ENCODE results near the gene DCAF4.
"Not testable (repeated sequence)": the region's sequence is repeated elsewhere in the genome, so short reads cannot be mapped to it uniquely, and the experiment has no call there.

The DCAF4 gene

DNA sequence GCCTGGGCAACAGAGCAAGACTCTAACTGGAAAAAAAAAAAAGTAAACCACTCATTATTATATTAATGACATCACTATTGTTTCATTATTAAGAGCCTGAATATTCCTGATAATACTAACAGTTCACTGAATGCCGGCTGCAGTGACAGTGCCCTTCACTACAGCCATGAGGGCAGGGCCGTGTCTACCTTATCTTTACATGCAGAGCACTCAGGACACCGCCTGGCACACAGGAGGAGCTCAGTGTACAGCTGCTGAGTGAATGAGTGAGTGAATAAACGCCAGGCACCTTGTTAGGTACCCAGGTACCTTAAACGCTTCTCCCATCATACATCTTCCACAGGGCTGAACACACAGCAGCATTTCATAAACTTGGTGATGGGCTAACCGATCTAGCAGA lies 77.4 kb downstream of the DCAF4 start:
- no peak overlapping the region for H3K18ac ChIP-seq (ENCODE audit: low read length)
- H2AK5ac ChIP-seq (ENCODE audit: low read length), result no peak overlapping the region
- H3K4me1 ChIP-seq (ENCODE audit: control insufficient read depth in 1 of 2, insufficient read depth in 2 of 2, low read length in 2 of 2), result no peaks in the 10 kb centered on the region
- no peak overlapping the region for H3K9ac ChIP-seq (ENCODE audit: low read length)
- peaks cover 5 to 12% of the 10 kb centered on the region in 2 experiments for H3K36me3 ChIP-seq (ENCODE audit: control insufficient read depth in 1 of 2, insufficient read depth in 2 of 2, low read length in 2 of 2)
- no peak overlapping the region for H3K4ac ChIP-seq (ENCODE audit: low read depth, low read length)
- no peak overlapping the region for H2BK12ac ChIP-seq (ENCODE audit: low read length)
- no CpG with 5 or more reads among the region's 6 CpGs for WGBS (ENCODE audit: extremely low coverage, insufficient coverage, insufficient read length)
- no peak overlapping the region for H3K27ac ChIP-seq (ENCODE audit: low read depth, low read length)
- H4K91ac ChIP-seq (ENCODE audit: low read depth, low read length), result no peak overlapping the region
- H3K27me3 ChIP-seq (ENCODE audit: insufficient read depth, low read length), result no peaks in the 10 kb centered on the region
- H3K79me1 ChIP-seq (ENCODE audit: low read length), result no peaks in the 10 kb centered on the region
- H4K12ac ChIP-seq (ENCODE audit: low read depth, low read length), result no peak overlapping the region
- no peak overlapping the region for H2BK5ac ChIP-seq (ENCODE audit: low read depth, low read length, poor library complexity)
- H3K9me3 ChIP-seq (ENCODE audit: insufficient read depth, low read depth, low read length), result no peaks in the 10 kb centered on the region
- no peak overlapping the region for H2BK120ac ChIP-seq (ENCODE audit: insufficient read depth, low read length, poor library complexity)
- no peak overlapping the region for H4K8ac ChIP-seq (ENCODE audit: low read depth, low read length)
- H3K79me2 ChIP-seq (ENCODE audit: control insufficient read depth, insufficient read depth, low read length, poor library complexity), result no peaks in the 10 kb centered on the region
- H3K14ac ChIP-seq (ENCODE audit: low read length), result no peak overlapping the region
- H3K4me2 ChIP-seq (ENCODE audit: low read length), result no peak overlapping the region
- H3K23ac ChIP-seq (ENCODE audit: low read length), result no peak overlapping the region
- no peak overlapping the region for H2AFZ ChIP-seq (ENCODE audit: insufficient read depth, low read length, poor library complexity)
- no peak overlapping the region for H3K4me3 ChIP-seq (ENCODE audit: low read depth, low read length)
- no peak for DNase-seq

DNA sequence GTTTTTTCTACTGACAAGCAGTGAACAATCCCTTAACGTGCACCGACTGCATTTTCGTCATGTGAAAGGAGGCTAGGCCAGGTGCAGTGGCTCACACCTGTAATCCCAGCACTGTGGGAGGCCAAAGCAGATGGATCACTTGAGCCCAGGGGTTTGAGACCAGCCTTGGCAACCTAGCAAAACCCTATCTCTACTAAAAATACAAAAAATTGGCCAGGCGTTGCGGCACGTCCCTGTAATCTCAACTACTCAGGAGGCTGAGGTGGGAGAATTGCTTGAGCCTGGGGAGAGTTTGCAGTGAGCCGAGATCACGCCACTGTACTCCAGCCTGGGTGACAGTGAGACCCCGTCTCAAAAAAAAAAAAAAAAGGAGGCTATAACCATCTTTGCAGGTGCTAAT lies 78.4 kb downstream of the DCAF4 start:
- H4K91ac ChIP-seq (ENCODE audit: low read depth, low read length); H3K79me1 ChIP-seq (ENCODE audit: low read length); H3K27me3 ChIP-seq (ENCODE audit: insufficient read depth, low read length); DNase-seq; H2BK120ac ChIP-seq (ENCODE audit: insufficient read depth, low read length, poor library complexity); H2BK5ac ChIP-seq (ENCODE audit: low read depth, low read length, poor library complexity); H2AK5ac ChIP-seq (ENCODE audit: low read length); H3K14ac ChIP-seq (ENCODE audit: low read length); H3K23ac ChIP-seq (ENCODE audit: low read length); H3K79me2 ChIP-seq (ENCODE audit: control insufficient read depth, insufficient read depth, low read length, poor library complexity); H2BK12ac ChIP-seq (ENCODE audit: low read length); H4K12ac ChIP-seq (ENCODE audit: low read depth, low read length); H3K4me2 ChIP-seq (ENCODE audit: low read length); H3K4me1 ChIP-seq (ENCODE audit: control insufficient read depth in 1 of 2, insufficient read depth in 2 of 2, low read length in 2 of 2); H2AFZ ChIP-seq (ENCODE audit: insufficient read depth, low read length, poor library complexity); H4K8ac ChIP-seq (ENCODE audit: low read depth, low read length); H3K9me3 ChIP-seq (ENCODE audit: insufficient read depth, low read depth, low read length); H3K4ac ChIP-seq (ENCODE audit: low read depth, low read length); H3K9ac ChIP-seq (ENCODE audit: low read length); H3K18ac ChIP-seq (ENCODE audit: low read length); H3K27ac ChIP-seq (ENCODE audit: low read depth, low read length); H3K4me3 ChIP-seq (ENCODE audit: low read depth, low read length): not testable (repeated sequence)
- no CpG with 5 or more reads among the region's 9 CpGs for WGBS (ENCODE audit: extremely low coverage, insufficient coverage, insufficient read length)
- peaks cover 4 to 12% of the 10 kb centered on the region in 2 experiments for H3K36me3 ChIP-seq (ENCODE audit: control insufficient read depth in 1 of 2, insufficient read depth in 2 of 2, low read length in 2 of 2)

- Histone ChIP-seq H2BK120ac (ENCODE audit: insufficient read depth, low read length, poor library complexity) (no peak overlapping the region), H3K18ac (ENCODE audit: low read length) (no peak overlapping the region), H2BK12ac (ENCODE audit: low read length) (no peak overlapping the region), H3K4me2 (ENCODE audit: low read length) (no peak overlapping the region), H3K4me1 (ENCODE audit: control insufficient read depth in 1 of 2, insufficient read depth in 2 of 2, low read length in 2 of 2) (no peaks in the 10 kb centered on the region), H3K4me3 (ENCODE audit: low read depth, low read length) (no peak overlapping the region), H3K79me2 (ENCODE audit: control insufficient read depth, insufficient read depth, low read length, poor library complexity) (no peaks in the 10 kb centered on the region), H3K14ac (ENCODE audit: low read length) (no peak overlapping the region), H3K9me3 (ENCODE audit: insufficient read depth, low read depth, low read length) (no peaks in the 10 kb centered on the region), H2BK5ac (ENCODE audit: low read depth, low read length, poor library complexity) (no peak overlapping the region), H2AFZ (ENCODE audit: insufficient read depth, low read length, poor library complexity) (no peak overlapping the region), H3K27me3 (ENCODE audit: insufficient read depth, low read length) (no peaks in the 10 kb centered on the region), H4K12ac (ENCODE audit: low read depth, low read length) (no peak overlapping the region), H3K27ac (ENCODE audit: low read depth, low read length) (no peak overlapping the region), H3K23ac (ENCODE audit: low read length) (no peak overlapping the region), H3K4ac (ENCODE audit: low read depth, low read length) (no peak overlapping the region), H3K79me1 (ENCODE audit: low read length) (no peaks in the 10 kb centered on the region), H2AK5ac (ENCODE audit: low read length) (no peak overlapping the region), H4K8ac (ENCODE audit: low read depth, low read length) (no peak overlapping the region), H3K9ac (ENCODE audit: low read length) (no peak overlapping the region), H3K36me3 (ENCODE audit: control insufficient read depth in 1 of 2, insufficient read depth in 2 of 2, low read length in 2 of 2) (peaks cover 4 to 13% of the 10 kb centered on the region in 2 experiments), H4K91ac (ENCODE audit: low read depth, low read length) (no peak overlapping the region)
- WGBS (ENCODE audit: extremely low coverage, insufficient coverage, insufficient read length), result no CpG with 5 or more reads among the region's 5 CpGs
- no peak for DNase-seq
Observed at GRCh38 chr14:73007835-73008234, 81.6 kb downstream of the DCAF4 start.

GRCh38 chr14:73008501-73008900 lies 82.2 kb downstream of the DCAF4 start:
- no peak overlapping the region for H3K4me2 ChIP-seq (ENCODE audit: low read length)
- H3K27ac ChIP-seq (ENCODE audit: low read depth, low read length), result no peak overlapping the region
- no CpG with 5 or more reads among the region's 1 CpG for WGBS (ENCODE audit: extremely low coverage, insufficient coverage, insufficient read length)
- H3K79me2 ChIP-seq (ENCODE audit: control insufficient read depth, insufficient read depth, low read length, poor library complexity), result no peaks in the 10 kb centered on the region
- H3K14ac ChIP-seq (ENCODE audit: low read length), result no peak overlapping the region
- no peak overlapping the region for H4K91ac ChIP-seq (ENCODE audit: low read depth, low read length)
- no peak overlapping the region for H2BK5ac ChIP-seq (ENCODE audit: low read depth, low read length, poor library complexity)
- no peak overlapping the region for H2AK5ac ChIP-seq (ENCODE audit: low read length)
- H2AFZ ChIP-seq (ENCODE audit: insufficient read depth, low read length, poor library complexity), result no peak overlapping the region
- peaks cover 4 to 15% of the 10 kb centered on the region in 2 experiments for H3K36me3 ChIP-seq (ENCODE audit: control insufficient read depth in 1 of 2, insufficient read depth in 2 of 2, low read length in 2 of 2)
- H3K4ac ChIP-seq (ENCODE audit: low read depth, low read length), result no peak overlapping the region
- no peak overlapping the region for H2BK12ac ChIP-seq (ENCODE audit: low read length)
- no peak overlapping the region for H3K4me3 ChIP-seq (ENCODE audit: low read depth, low read length)
- H3K9me3 ChIP-seq (ENCODE audit: insufficient read depth, low read depth, low read length), result no peaks in the 10 kb centered on the region
- H2BK120ac ChIP-seq (ENCODE audit: insufficient read depth, low read length, poor library complexity), result no peak overlapping the region
- no peak overlapping the region for H4K12ac ChIP-seq (ENCODE audit: low read depth, low read length)
- no peaks in the 10 kb centered on the region for H3K27me3 ChIP-seq (ENCODE audit: insufficient read depth, low read length)
- H3K18ac ChIP-seq (ENCODE audit: low read length), result no peak overlapping the region
- H3K79me1 ChIP-seq (ENCODE audit: low read length), result no peaks in the 10 kb centered on the region
- H3K4me1 ChIP-seq (ENCODE audit: control insufficient read depth in 1 of 2, insufficient read depth in 2 of 2, low read length in 2 of 2), result no peaks in the 10 kb centered on the region
- H3K23ac ChIP-seq (ENCODE audit: low read length), result no peak overlapping the region
- H4K8ac ChIP-seq (ENCODE audit: low read depth, low read length), result no peak overlapping the region
- DNase-seq, result no peak
- no peak overlapping the region for H3K9ac ChIP-seq (ENCODE audit: low read length)

Measured in trophoblast cell (in vitro differentiated cells and primary cell).